ENCODE measurements around the gene MTOR. TPM values are rescaled to one million over a fixed set of nuclear protein-coding genes. Genes with fewer than 3 reads are reported as not detected.
A peak's percentile ranks its signal among the peaks of the same experiment; 100 is the strongest.
"Not testable (repeated sequence)": the region's sequence is repeated elsewhere in the genome, so short reads cannot be mapped to it uniquely, and the experiment has no call there.

The MTOR gene
- total RNA-seq, 1 donor from 2014 or later = 32.3 TPM

GRCh38 chr1:11279152-11279551 lies 16.8 kb upstream of the MTOR start:
- ATAC-seq = no peak
- intact Hi-C loops (cut with DNase I) = no loop called here
- H3K36me3 ChIP-seq = peaks cover 15% of the 10 kb centered on the region
- no peaks in the 10 kb centered on the region for H3K27me3 ChIP-seq
- peaks cover 52% of the 10 kb centered on the region for H3K4me1 ChIP-seq
- DNase-seq = no peak
- no peak for TF ChIP-seq CTCF (IDR thresholded peaks at IDR 0.05)
- no peak overlapping the region for H3K4me3 ChIP-seq
- H3K9me3 ChIP-seq = no peaks in the 10 kb centered on the region
- no peak overlapping the region for H3K27ac ChIP-seq

- Histone ChIP-seq H3K27ac (peak overlapping the region; percentile 94), H3K4me3 (peak overlapping the region; percentile 85), H3K4me1 (peaks cover 32% of the 10 kb centered on the region), H3K27me3 (no peaks in the 10 kb centered on the region), H3K36me3 (peaks cover 8% of the 10 kb centered on the region), H3K9me3 (no peaks in the 10 kb centered on the region)
- ATAC-seq (peak; percentile 50), DNase-seq (no peak)
- intact Hi-C loops (cut with DNase I) = no loop called here
- no peak for TF ChIP-seq CTCF (IDR thresholded peaks at IDR 0.05)
Observed at GRCh38 chr1:11273595-11274234, 11.4 kb upstream of the MTOR start.

GRCh38 chr1:11272832-11273594 lies 10.7 kb upstream of the MTOR start, which contains the start of gene UBIAD1:
Gene UBIAD1, plus strand, starts transcription at chr1:11273198. Its CDS starts 334 bp downstream, at chr1:11273532.
- TF ChIP-seq CTCF (IDR thresholded peaks at IDR 0.05) = no peak
- Histone ChIP-seq H3K27ac (peak within 1 kb of the TSS; percentile 94), H3K36me3 (peaks cover 2% of the 10 kb centered on the region), H3K27me3 (no peaks in the 10 kb centered on the region), H3K9me3 (no peaks in the 10 kb centered on the region), H3K4me1 (peaks cover 32% of the 10 kb centered on the region), H3K4me3 (peak within 1 kb of the TSS; percentile 85)
- peak; percentile 95 for ATAC-seq
- DNase-seq = peak; percentile 92
- intact Hi-C loops (cut with DNase I) = no loop called here

- no peaks in the 10 kb centered on the region for H3K36me3 ChIP-seq
- intact Hi-C loops (cut with DNase I) = no loop called here
- no peak for ATAC-seq
- H3K4me1 ChIP-seq = peaks cover 32% of the 10 kb centered on the region
- H3K27ac ChIP-seq = no peak overlapping the region
- H3K9me3 ChIP-seq = no peaks in the 10 kb centered on the region
- peak overlapping the region; percentile 38 for H3K4me3 ChIP-seq
- H3K27me3 ChIP-seq = no peaks in the 10 kb centered on the region
- DNase-seq = no peak
- peak; percentile 13 for TF ChIP-seq CTCF (IDR thresholded peaks at IDR 0.05)
Observed at GRCh38 chr1:11272544-11272831, 10.1 kb upstream of the MTOR start.

- ATAC-seq; H3K27ac ChIP-seq; intact Hi-C loops (cut with DNase I); H3K4me3 ChIP-seq; H3K36me3 ChIP-seq; H3K9me3 ChIP-seq; H3K27me3 ChIP-seq; H3K4me1 ChIP-seq; DNase-seq: not testable (repeated sequence)
Observed at GRCh38 chr1:11267350-11268337, 5.3 kb upstream of the MTOR start.
